Activated CD4-positive, alpha-beta T cell treated with anti-CD3 and anti-CD28 coated beads for 24 hours (primary cell): ENCODE results near the gene UPK3BL1.
"Not testable (repeated sequence)": the region's sequence is repeated elsewhere in the genome, so short reads cannot be mapped to it uniquely, and the experiment has no call there.

Source experiments
- DNase-seq, 2 donors: peaks; one replicate each; pipeline ENCODE4 v3.0.0-alpha.2; 2020; ENCODE audit warnings: low read depth in 2 of 2

The UPK3BL1 gene, protein sequence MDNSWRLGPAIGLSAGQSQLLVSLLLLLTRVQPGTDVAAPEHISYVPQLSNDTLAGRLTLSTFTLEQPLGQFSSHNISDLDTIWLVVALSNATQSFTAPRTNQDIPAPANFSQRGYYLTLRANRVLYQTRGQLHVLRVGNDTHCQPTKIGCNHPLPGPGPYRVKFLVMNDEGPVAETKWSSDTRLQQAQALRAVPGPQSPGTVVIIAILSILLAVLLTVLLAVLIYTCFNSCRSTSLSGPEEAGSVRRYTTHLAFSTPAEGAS

GRCh38 chr7:102642691-102643090 lies at the start of gene UPK3BL1:
UPK3BL1 (minus strand) TSS chr7:102642791; CDS start chr7:102642741, 50 bp downstream.
- DNase-seq, result not testable (repeated sequence)

DNA sequence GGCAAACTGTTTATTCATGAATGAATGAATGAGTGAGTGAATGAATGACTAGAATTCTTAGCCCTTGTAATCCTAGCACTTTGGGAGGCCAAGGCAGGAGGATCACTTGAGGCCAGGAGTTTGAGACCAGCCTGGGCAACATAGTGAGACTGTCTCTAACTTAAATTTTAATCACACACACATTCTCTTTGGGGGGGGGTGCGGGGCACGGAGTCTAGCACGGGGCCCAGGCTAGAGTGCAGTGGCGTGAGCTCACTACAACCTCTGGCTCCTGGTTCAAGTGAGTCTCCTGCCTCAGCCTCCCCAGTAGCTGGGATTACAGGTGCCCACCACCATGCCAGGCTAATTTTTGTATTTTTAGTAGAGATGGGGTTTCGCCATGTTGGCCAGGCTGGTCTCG lies 48.0 kb upstream of the UPK3BL1 start:
- DNase-seq, result not testable (repeated sequence)

- DNase-seq, result not testable (repeated sequence)
Measured at GRCh38 chr7:102689436-102690282, 47.1 kb upstream of the UPK3BL1 start.

- DNase-seq, result not testable (repeated sequence)
Measured at GRCh38 chr7:102688299-102689036, 45.9 kb upstream of the UPK3BL1 start.

- not testable (repeated sequence) for DNase-seq
Measured at GRCh38 chr7:102682560-102682959, 40.0 kb upstream of the UPK3BL1 start.

- DNase-seq, result not testable (repeated sequence)
Measured at GRCh38 chr7:102680780-102681179, 38.2 kb upstream of the UPK3BL1 start.

- DNase-seq, result not testable (repeated sequence)
Measured at GRCh38 chr7:102675545-102675944, 33.0 kb upstream of the UPK3BL1 start.

- not testable (repeated sequence) for DNase-seq
Measured at GRCh38 chr7:102673447-102674067, 31.0 kb upstream of the UPK3BL1 start.

DNA sequence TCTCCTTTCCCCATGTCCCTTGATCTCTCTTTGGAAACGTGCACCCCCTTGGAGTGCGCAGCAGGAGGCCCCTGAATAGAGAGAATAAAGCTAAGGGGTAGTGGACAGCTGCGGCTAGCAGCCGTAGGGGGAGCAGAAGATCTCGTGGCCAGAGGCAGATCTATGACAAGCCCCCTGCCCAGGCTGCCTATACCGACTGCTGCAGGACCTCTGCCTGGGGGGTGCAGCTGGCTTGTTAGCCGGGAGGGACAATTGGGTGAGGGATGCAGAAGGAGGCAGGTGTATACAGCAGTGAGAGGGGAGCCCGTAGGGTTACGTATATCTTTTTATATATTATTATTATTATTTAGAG lies 29.3 kb upstream of the UPK3BL1 start:
- DNase-seq, result not testable (repeated sequence)

DNA sequence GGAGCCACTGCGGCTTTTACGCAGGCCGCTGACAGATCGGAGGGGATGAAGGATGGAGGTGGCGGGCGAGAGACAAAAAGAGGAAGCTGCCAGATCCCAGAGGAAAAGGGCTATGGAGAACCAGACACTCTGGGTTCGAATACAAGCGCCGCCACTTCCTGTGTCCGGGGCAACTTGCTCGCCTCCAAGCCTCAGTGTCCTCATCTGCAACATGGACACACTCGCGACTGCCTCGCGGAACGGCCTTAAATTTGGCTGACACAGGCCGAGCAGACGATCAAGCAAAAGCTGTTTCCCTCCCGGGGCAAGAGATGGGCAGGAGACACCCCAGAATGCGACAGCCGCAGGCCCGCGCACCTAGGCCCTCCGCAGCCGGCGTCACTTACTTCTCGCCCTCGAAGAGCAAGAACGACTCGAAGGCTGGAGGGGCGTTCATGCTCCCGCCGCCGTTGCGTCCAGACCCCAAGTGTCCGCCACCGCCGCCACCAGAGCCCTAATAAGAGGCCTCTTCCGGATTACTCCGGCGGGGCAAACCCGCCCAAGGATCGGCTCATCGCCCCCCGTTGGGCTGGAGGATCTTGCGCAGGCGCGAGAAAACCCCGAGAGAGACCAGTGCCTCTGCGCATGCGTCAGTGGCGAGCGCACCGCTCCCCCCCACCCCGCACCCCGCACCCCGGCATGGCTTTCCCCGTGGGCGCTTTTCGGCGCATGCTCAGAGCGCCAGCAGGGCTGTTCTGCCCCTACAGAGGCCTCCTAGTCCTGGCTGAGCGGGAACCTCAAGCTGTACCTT lies 28.8 kb upstream of the UPK3BL1 start, which contains the start of gene POLR2J2:
Gene POLR2J2, minus strand, starts transcription at position 498 of the 790 bp plus-strand sequence. Its CDS starts 62 bp downstream, at position 436.
- DNase-seq, result not testable (repeated sequence)

DNA sequence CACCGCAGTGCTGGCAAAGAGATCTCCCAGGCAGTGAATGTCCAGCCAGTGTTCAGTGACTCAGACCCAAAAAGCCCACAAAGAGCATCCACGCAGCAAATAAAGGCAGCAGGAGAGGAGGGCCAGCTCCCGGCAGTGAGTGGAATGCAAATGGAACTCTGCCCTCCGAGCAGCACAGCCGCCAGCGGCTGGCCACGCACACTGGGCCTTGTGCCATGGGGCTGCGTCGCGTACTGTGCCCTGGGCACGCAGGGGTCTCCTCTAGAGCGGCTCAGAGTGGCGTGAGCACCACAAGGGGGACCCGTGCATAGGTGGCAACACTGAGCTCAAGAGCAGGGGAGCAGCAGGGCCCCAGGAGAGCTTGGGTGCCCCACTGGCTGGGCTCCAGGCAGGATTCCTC lies 24.9 kb upstream of the UPK3BL1 start:
- not testable (repeated sequence) for DNase-seq

GRCh38 chr7:102666850-102667249 lies 24.3 kb upstream of the UPK3BL1 start:
- DNase-seq, result not testable (repeated sequence)

- DNase-seq, result not testable (repeated sequence)
Measured at GRCh38 chr7:102664765-102665164, 22.2 kb upstream of the UPK3BL1 start.

DNA sequence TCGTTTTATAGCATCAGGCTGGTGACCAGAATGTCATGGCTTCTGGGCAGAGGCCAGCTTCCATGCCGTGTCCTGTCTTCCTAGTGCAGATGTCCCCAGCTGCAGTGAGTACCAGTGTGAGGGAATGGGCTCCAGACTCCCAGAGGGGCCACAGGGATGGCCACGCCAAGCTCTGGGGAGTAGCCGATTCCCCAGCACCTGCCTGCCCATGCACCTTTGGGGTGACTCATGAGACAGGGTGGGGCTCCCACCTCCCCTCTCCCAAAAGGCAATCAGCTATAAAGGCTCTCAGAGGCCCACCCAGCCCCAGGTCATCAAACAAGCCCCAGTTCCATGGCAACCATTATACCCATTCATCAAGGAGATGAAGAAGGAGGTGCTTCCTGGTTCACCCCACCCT lies 7.3 kb upstream of the UPK3BL1 start, which contains the start of gene SPDYE2B:
Gene SPDYE2B, plus strand, starts transcription at position 396 of the 400 bp plus-strand sequence. CDS start 2,030 bp downstream, outside the sequence.
- not testable (repeated sequence) for DNase-seq

- not testable (repeated sequence) for DNase-seq
Measured at GRCh38 chr7:102647813-102648212, 5.2 kb upstream of the UPK3BL1 start.

DNA sequence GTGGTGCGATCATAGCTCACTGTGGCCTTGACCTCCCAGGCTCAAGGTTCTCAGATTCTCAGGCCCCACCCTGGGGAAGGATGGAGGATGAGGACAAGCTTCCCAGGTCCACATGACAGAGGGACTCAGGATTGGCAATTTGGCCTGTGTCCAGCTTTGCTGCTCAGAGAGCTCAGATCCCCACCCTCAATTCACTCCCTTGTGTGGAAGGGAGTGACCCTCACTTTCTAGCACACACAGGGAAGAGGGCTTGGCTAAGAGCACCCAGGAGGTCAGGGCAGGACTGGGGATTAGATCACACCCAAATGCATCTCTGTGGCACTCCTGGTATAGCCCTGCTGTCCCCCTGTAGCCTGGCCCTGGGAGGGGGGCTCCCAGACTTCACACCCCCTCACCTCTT lies 813 bp upstream of the UPK3BL1 start:
- not testable (repeated sequence) for DNase-seq

GRCh38 chr7:102638848-102639247 lies 3.7 kb downstream of the UPK3BL1 start:
- DNase-seq, result not testable (repeated sequence)

GRCh38 chr7:102636956-102637355 lies 5.6 kb downstream of the UPK3BL1 start:
- DNase-seq, result not testable (repeated sequence)

- not testable (repeated sequence) for DNase-seq
Measured at GRCh38 chr7:102635354-102635753, 7.2 kb downstream of the UPK3BL1 start.

GRCh38 chr7:102634299-102634698 lies 8.3 kb downstream of the UPK3BL1 start:
- not testable (repeated sequence) for DNase-seq
